Suppressor macrophage (primary cell): Measurements from ENCODE around the gene ISM1.

Experiments used
- DNase-seq, 4 experiments: peaks; one replicate each; pipeline ENCODE4 v3.0.0-alpha.2; 2020 to 2022

Gene ISM1

GRCh38 chr20:13259921-13260320 is 38.8 kb downstream of the ISM1 start:
- no peak for DNase-seq

GRCh38 chr20:13260650-13261279 is 39.7 kb downstream of the ISM1 start:
- no peak for DNase-seq

GRCh38 chr20:13261460-13262301 is 40.6 kb downstream of the ISM1 start:
- peak; percentile 52 to 74 (median 54) for DNase-seq

GRCh38 chr20:13262302-13262650 is 41.2 kb downstream of the ISM1 start:
- DNase-seq, result no peak

- no peak for DNase-seq
These were observed 41.7 kb downstream of the ISM1 start for GRCh38 chr20:13262671-13263360.

GRCh38 chr20:13263451-13263850 is 42.4 kb downstream of the ISM1 start:
- DNase-seq, result no peak

- no peak for DNase-seq
These were observed 43.8 kb downstream of the ISM1 start for GRCh38 chr20:13264907-13265306.

- no peak for DNase-seq
These were observed 44.9 kb downstream of the ISM1 start for GRCh38 chr20:13265941-13266340.

- no peak for DNase-seq
These were observed 46.2 kb downstream of the ISM1 start for GRCh38 chr20:13267231-13267630.

GRCh38 chr20:13268953-13269352 is 47.9 kb downstream of the ISM1 start:
- DNase-seq, result no peak

- DNase-seq, result no peak
These were observed 49.1 kb downstream of the ISM1 start for GRCh38 chr20:13270211-13270610.

GRCh38 chr20:13271098-13271497 is 50.0 kb downstream of the ISM1 start:
- no peak for DNase-seq

GRCh38 chr20:13271977-13272975 is 51.2 kb downstream of the ISM1 start:
- no peak for DNase-seq

- no peak for DNase-seq
These were observed 53.3 kb downstream of the ISM1 start for GRCh38 chr20:13274275-13274861.

- no peak for DNase-seq
These were observed 56.0 kb downstream of the ISM1 start for GRCh38 chr20:13276945-13277541.

- no peak for DNase-seq
These were observed 56.7 kb downstream of the ISM1 start for GRCh38 chr20:13277663-13278295.

- DNase-seq, result no peak
These were observed 57.9 kb downstream of the ISM1 start for GRCh38 chr20:13278812-13279570.

GRCh38 chr20:13280609-13281324 is 59.7 kb downstream of the ISM1 start:
- no peak for DNase-seq
